ENCODE data around the gene POU2AF3.

GRCh38 chr11:111356660-111357048 is 58.3 kb downstream of the POU2AF3 start:
- TF ChIP-seq USF2 (IDR thresholded peaks at IDR 0.05; ENCODE audit: low read depth, low read length) = no peak
- no peak for TF ChIP-seq RFX5 (IDR thresholded peaks at IDR 0.05; ENCODE audit: low read depth, low read length)
- no peak for TF ChIP-seq CTCF (conservative IDR thresholded peaks at IDR 0.05; ENCODE audit: low read depth, low read length)
- TF ChIP-seq POLR2A (IDR thresholded peaks at IDR 0.05; ENCODE audit: low read depth, low read length) = no peak
- TF ChIP-seq CEBPB (IDR thresholded peaks at IDR 0.05; ENCODE audit: low read depth, low read length) = no peak
- no peak for TF ChIP-seq MAFK (IDR thresholded peaks at IDR 0.05; ENCODE audit: low read depth, low read length)
- TF ChIP-seq RCOR1 (IDR thresholded peaks at IDR 0.05; ENCODE audit: insufficient replicate concordance, low read length) = no peak
- TF ChIP-seq, protein P1, sequence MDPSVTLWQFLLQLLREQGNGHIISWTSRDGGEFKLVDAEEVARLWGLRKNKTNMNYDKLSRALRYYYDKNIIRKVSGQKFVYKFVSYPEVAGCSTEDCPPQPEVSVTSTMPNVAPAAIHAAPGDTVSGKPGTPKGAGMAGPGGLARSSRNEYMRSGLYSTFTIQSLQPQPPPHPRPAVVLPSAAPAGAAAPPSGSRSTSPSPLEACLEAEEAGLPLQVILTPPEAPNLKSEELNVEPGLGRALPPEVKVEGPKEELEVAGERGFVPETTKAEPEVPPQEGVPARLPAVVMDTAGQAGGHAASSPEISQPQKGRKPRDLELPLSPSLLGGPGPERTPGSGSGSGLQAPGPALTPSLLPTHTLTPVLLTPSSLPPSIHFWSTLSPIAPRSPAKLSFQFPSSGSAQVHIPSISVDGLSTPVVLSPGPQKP (IDR thresholded peaks at IDR 0.05; ENCODE audit: borderline replicate concordance, low read depth, low read length) = no peak
- TF ChIP-seq RAD21 (IDR thresholded peaks at IDR 0.05; ENCODE audit: low read length) = no peak
- TF ChIP-seq NFE2L2 (IDR thresholded peaks at IDR 0.05; ENCODE audit: low read depth, low read length) = no peak
- TF ChIP-seq FOS (IDR thresholded peaks at IDR 0.05; ENCODE audit: low read depth, low read length) = no peak
- TF ChIP-seq CHD1 (IDR thresholded peaks at IDR 0.05; ENCODE audit: low read depth, low read length) = no peak
- TF ChIP-seq MAZ (IDR thresholded peaks at IDR 0.05; ENCODE audit: borderline replicate concordance, low read depth, low read length) = no peak

Measured in IMR-90 (cell line).